Measurements from ENCODE around the gene STARD13. TPM values are rescaled to one million over a fixed set of nuclear protein-coding genes. Genes with fewer than 3 reads are reported as not detected.

Gene STARD13
- total RNA-seq, 1 experiment from 2014 or later, result 2.1 TPM

- no peak overlapping the region for H3K4ac ChIP-seq (ENCODE audit: low read depth, low read length)
Observed at GRCh38 chr13:33284031-33284430, 1.5 kb downstream of the STARD13 start.

More at GRCh38 chr13:33284031-33284430, 1.5 kb downstream of the STARD13 start:
- DNase-seq, result no peak
- no peak overlapping the region for H3K56ac ChIP-seq (ENCODE audit: insufficient read length, low read depth, low read length)
- H3K27me3 ChIP-seq (ENCODE audit: insufficient read depth, low read length), result no peaks in the 10 kb centered on the region
- TF ChIP-seq CTCF (conservative IDR thresholded peaks at IDR 0.05), result no peak
- no peak overlapping the region for H3K27ac Mint-ChIP-seq
- no peaks in the 10 kb centered on the region for H3K79me2 ChIP-seq (ENCODE audit: insufficient read depth, low read length)
- H3K9me3 ChIP-seq (ENCODE audit: control insufficient read depth, low read depth, low read length), result no peaks in the 10 kb centered on the region
- no peak overlapping the region for H3K9ac ChIP-seq (ENCODE audit: extremely low read depth, insufficient read length, low read length)
- H2BK12ac ChIP-seq (ENCODE audit: insufficient read length, low read depth, low read length), result no peak overlapping the region
- peaks cover 25 to 29% of the 10 kb centered on the region in 2 experiments for H3K4me1 Mint-ChIP-seq
- H4K91ac ChIP-seq (ENCODE audit: insufficient read length, low read depth, low read length), result no peak overlapping the region
- H4K20me1 ChIP-seq (ENCODE audit: control insufficient read depth, insufficient read depth, insufficient read length), result no peaks in the 10 kb centered on the region
- H3K4me1 ChIP-seq (ENCODE audit: insufficient read depth, low read length), result no peaks in the 10 kb centered on the region; the same call in 1 of the 2 replicates
- WGBS (ENCODE audit: extremely low coverage, insufficient read length, low lambda C conversion rate), result 100% methylated on average over 1 of the region's 1 CpG
- no peak overlapping the region for H3K4me2 ChIP-seq (ENCODE audit: insufficient read depth, insufficient read length, low read length)
- H3K27ac ChIP-seq (ENCODE audit: insufficient read length, low read depth, low read length), result no peak overlapping the region
- H3K27me3 Mint-ChIP-seq (ENCODE audit: low read depth), result no peaks in the 10 kb centered on the region; the same call in 1 of the 2 replicates
- no peak overlapping the region for H3K4me3 Mint-ChIP-seq
- H3K14ac ChIP-seq (ENCODE audit: insufficient read depth, low read length), result no peak overlapping the region
- H3K23ac ChIP-seq (ENCODE audit: insufficient read length, low read depth, low read length), result no peak overlapping the region
- H2AFZ ChIP-seq (ENCODE audit: low read length), result no peak overlapping the region
- no peak overlapping the region for H3T11ph ChIP-seq (ENCODE audit: low read length)
- no peak overlapping the region for H3K18ac ChIP-seq (ENCODE audit: insufficient read length, low read depth, low read length)
- no peaks in the 10 kb centered on the region for H3K79me1 ChIP-seq (ENCODE audit: insufficient read depth, low read depth, low read length, poor library complexity, severe bottlenecking)
- no peak overlapping the region for H4K5ac ChIP-seq (ENCODE audit: insufficient read length, low read depth, low read length)
- no peak overlapping the region for H2BK15ac ChIP-seq (ENCODE audit: low read depth, low read length)
- no peaks in the 10 kb centered on the region for H3K36me3 Mint-ChIP-seq (ENCODE audit: insufficient read depth in 1 of 3, low read depth in 3 of 3)
- no peak overlapping the region for H2BK20ac ChIP-seq (ENCODE audit: low read depth, low read length, poor library complexity, severe bottlenecking)
- peaks cover 4% of the 10 kb centered on the region for H3K23me2 ChIP-seq (ENCODE audit: insufficient read length, low read depth, low read length, poor library complexity, severe bottlenecking)
- H3K9me3 Mint-ChIP-seq, result no peaks in the 10 kb centered on the region
- H2BK120ac ChIP-seq (ENCODE audit: low read depth, low read length, poor library complexity, severe bottlenecking), result no peak overlapping the region
- H2AK5ac ChIP-seq (ENCODE audit: insufficient read length, low read length), result no peak overlapping the region
- H2BK5ac ChIP-seq (ENCODE audit: insufficient read length, low read length), result no peak overlapping the region
- no peak overlapping the region for H4K8ac ChIP-seq (replicated peaks; ENCODE audit: insufficient read length, low read depth, low read length)

All from H9 (cell line).